HEK293 (cell line): Measurements from ENCODE around the gene PPP2R3A.

Source experiments
- CTCF ChIP-seq: fragments of 450-650 bp; formaldehyde crosslinking; IDR thresholded peaks from 2 replicates; pipeline ENCODE4 v1.5.1; 2016; ENCODE audit warnings: missing biosample characterization, missing genetic modification characterization
- FEZF1 ChIP-seq: fragments of 450-650 bp; formaldehyde crosslinking; IDR thresholded peaks from 2 replicates; pipeline ENCODE4 v1.5.1; 2016; ENCODE audit warnings: missing biosample characterization, missing genetic modification characterization
- GFI1B ChIP-seq: fragments of 450-650 bp; formaldehyde crosslinking; IDR thresholded peaks from 2 replicates; pipeline ENCODE4 v1.5.1; 2016; ENCODE audit warnings: missing biosample characterization, missing genetic modification characterization
- GLI2 ChIP-seq: fragments of 450-650 bp; formaldehyde crosslinking; IDR thresholded peaks from 2 replicates; pipeline ENCODE4; 2017; ENCODE audit warnings: missing biosample characterization, missing genetic modification characterization, low read depth, borderline replicate concordance
- KLF7 ChIP-seq: fragments of 450-650 bp; formaldehyde crosslinking; IDR thresholded peaks from 2 replicates; pipeline ENCODE4 v1.5.1; 2016; ENCODE audit warnings: missing biosample characterization, missing genetic modification characterization, borderline replicate concordance
- YY1 ChIP-seq: fragments of 450-650 bp; formaldehyde crosslinking; IDR thresholded peaks from 2 replicates; pipeline ENCODE4 v1.5.1; 2018; ENCODE audit warnings: missing biosample characterization, missing genetic modification characterization
- ZBTB11 ChIP-seq: fragments of 450-650 bp; formaldehyde crosslinking; conservative IDR thresholded peaks from 2 replicates; pipeline ENCODE4 v1.5.1; 2016; ENCODE audit warnings: low read depth, missing biosample characterization, missing genetic modification characterization
- ZBTB26 ChIP-seq: fragments of 450-650 bp; formaldehyde crosslinking; optimal IDR thresholded peaks from 2 replicates; pipeline ENCODE3; 2016; ENCODE audit warnings: missing biosample characterization, mild to moderate bottlenecking, missing genetic modification characterization
- ZBTB44 ChIP-seq: fragments of 450-650 bp; IDR thresholded peaks from 2 replicates; pipeline ENCODE4 v1.5.1; 2018; ENCODE audit warnings: missing biosample characterization, mild to moderate bottlenecking, missing genetic modification characterization
- ZBTB49 ChIP-seq: fragments of 450-650 bp; formaldehyde crosslinking; IDR thresholded peaks from 2 replicates; pipeline ENCODE4 v1.5.1; 2016; ENCODE audit warnings: missing biosample characterization, missing genetic modification characterization, low read depth
- ZNF10 ChIP-seq: fragments of 450-650 bp; formaldehyde crosslinking; IDR thresholded peaks from 2 replicates; pipeline ENCODE4 v1.5.1; 2017; ENCODE audit warnings: missing biosample characterization, missing genetic modification characterization
- ZNF138 ChIP-seq: fragments of 450-650 bp; formaldehyde crosslinking; IDR thresholded peaks from 2 replicates; pipeline ENCODE4 v1.5.1; 2016; ENCODE audit warnings: missing biosample characterization, missing genetic modification characterization, borderline replicate concordance
- ZNF175 ChIP-seq: fragments of 450-650 bp; formaldehyde crosslinking; IDR thresholded peaks from 2 replicates; pipeline ENCODE4 v1.5.1; 2016; ENCODE audit warnings: missing biosample characterization, missing genetic modification characterization
- ZNF266 ChIP-seq: fragments of 450-650 bp; formaldehyde crosslinking; IDR thresholded peaks from 2 replicates; pipeline ENCODE4 v1.5.1; 2016; ENCODE audit warnings: missing biosample characterization, missing genetic modification characterization, low read depth
- ZNF335 ChIP-seq: fragments of 450-650 bp; formaldehyde crosslinking; conservative IDR thresholded peaks from 2 replicates; pipeline ENCODE4 v1.5.1; 2016; ENCODE audit warnings: missing biosample characterization, missing genetic modification characterization
- ZNF350 ChIP-seq: fragments of 450-650 bp; formaldehyde crosslinking; IDR thresholded peaks from 2 replicates; pipeline ENCODE4 v1.5.0; 2017; ENCODE audit warnings: missing biosample characterization, mild to moderate bottlenecking, missing genetic modification characterization
- ZNF391 ChIP-seq: fragments of 450-650 bp; formaldehyde crosslinking; IDR thresholded peaks from 2 replicates; pipeline ENCODE4 v1.5.1; 2016; ENCODE audit warnings: low read depth, missing biosample characterization, missing genetic modification characterization, borderline replicate concordance
- ZNF449 ChIP-seq: fragments of 450-650 bp; formaldehyde crosslinking; IDR thresholded peaks from 2 replicates; pipeline ENCODE4 v1.5.1; 2017; ENCODE audit warnings: missing biosample characterization, mild to moderate bottlenecking, missing genetic modification characterization, moderate library complexity
- ZNF48 ChIP-seq: fragments of 450-650 bp; formaldehyde crosslinking; IDR thresholded peaks from 2 replicates; pipeline ENCODE4 v1.5.1; 2016; ENCODE audit warnings: missing biosample characterization, missing genetic modification characterization
- ZNF561 ChIP-seq: fragments of 450-650 bp; IDR thresholded peaks from 2 replicates; pipeline ENCODE4 v1.5.1; 2018; ENCODE audit warnings: missing biosample characterization, missing genetic modification characterization, borderline replicate concordance
- ZNF580 ChIP-seq: fragments of 450-650 bp; formaldehyde crosslinking; IDR thresholded peaks from 2 replicates; pipeline ENCODE4 v1.5.1; 2016; ENCODE audit warnings: missing biosample characterization, missing genetic modification characterization
- ZNF654 ChIP-seq: fragments of 450-650 bp; formaldehyde crosslinking; IDR thresholded peaks from 2 replicates; pipeline ENCODE4 v1.5.1; 2016; ENCODE audit warnings: low read depth, missing biosample characterization, missing genetic modification characterization
- ZNF747 ChIP-seq: fragments of 450-650 bp; formaldehyde crosslinking; IDR thresholded peaks from 2 replicates; pipeline ENCODE4 v1.5.1; 2016; ENCODE audit warnings: missing biosample characterization, missing genetic modification characterization
- ZNF76 ChIP-seq: fragments of 450-650 bp; formaldehyde crosslinking; IDR thresholded peaks from 2 replicates; pipeline ENCODE4; 2016; ENCODE audit warnings: low read depth, missing biosample characterization, missing genetic modification characterization, borderline replicate concordance
- ZNF776 ChIP-seq: fragments of 450-650 bp; formaldehyde crosslinking; IDR thresholded peaks from 2 replicates; pipeline ENCODE4 v1.5.0; 2017; ENCODE audit warnings: missing biosample characterization, missing genetic modification characterization, borderline replicate concordance
- ZSCAN16 ChIP-seq: fragments of 450-650 bp; formaldehyde crosslinking; IDR thresholded peaks from 2 replicates; pipeline ENCODE4 v1.5.1; 2016; ENCODE audit warnings: missing biosample characterization, missing genetic modification characterization

PPP2R3A gene

GRCh38 chr3:136196401-136197158 lies 231.1 kb downstream of the PPP2R3A start (continued):
- TF ChIP-seq ZNF10 (no peak), ZNF747 (tag by site-specific recombination) (no peak), ZSCAN16 (tag by site-specific recombination) (no peak), ZNF335 (peak; percentile 97), ZNF350 (tag by site-specific recombination) (no peak), ZNF654 (tag by site-specific recombination) (no peak), ZNF561 (peak; percentile 81; the same call in 1 of the 2 replicates), YY1 (peak; percentile 42; the same call in 1 of the 2 replicates), ZNF175 (tag by site-specific recombination) (no peak), ZBTB11 (tag by site-specific recombination) (peak; percentile 31), ZBTB49 (tag by site-specific recombination) (no peak), GLI2 (tag by site-specific recombination) (no peak), ZNF138 (tag by site-specific recombination) (no peak), KLF7 (tag by site-specific recombination) (peak; percentile 74; the same call in 1 of the 2 replicates), ZNF266 (tag by site-specific recombination) (no peak), ZNF580 (peak; percentile 40; the same call in 1 of the 2 replicates), ZNF76 (tag by site-specific recombination) (no peak; the same call in none of the 2 replicates), ZNF48 (no peak), GFI1B (tag by site-specific recombination) (no peak), ZNF776 (tag by site-specific recombination) (no peak), ZBTB44 (tag by site-specific recombination) (no peak), ZNF391 (0 out of 2 replicates have a peak, but pooled peaks have one; percentile 39), CTCF (peak; percentile 60), ZNF449 (tag by site-specific recombination) (peak; percentile 59; the same call in 1 of the 2 replicates), FEZF1 (tag by site-specific recombination) (no peak; the same call in 1 of the 2 replicates), ZBTB26 (peak; percentile 95)
